HG03432 (cell line): ENCODE data around the gene ALMS1.
"Not testable (repeated sequence)": the region's sequence is repeated elsewhere in the genome, so short reads cannot be mapped to it uniquely, and the experiment has no call there.

Experiments
- ATAC-seq: cut with Tn5 transposase; IDR thresholded peaks from one replicate; pipeline ENCODE4 v1.9.1; 2021; ENCODE audit warnings: mild to moderate bottlenecking, moderate library complexity; ENCODE audit not compliant: unreplicated experiment

ALMS1 gene, protein sequence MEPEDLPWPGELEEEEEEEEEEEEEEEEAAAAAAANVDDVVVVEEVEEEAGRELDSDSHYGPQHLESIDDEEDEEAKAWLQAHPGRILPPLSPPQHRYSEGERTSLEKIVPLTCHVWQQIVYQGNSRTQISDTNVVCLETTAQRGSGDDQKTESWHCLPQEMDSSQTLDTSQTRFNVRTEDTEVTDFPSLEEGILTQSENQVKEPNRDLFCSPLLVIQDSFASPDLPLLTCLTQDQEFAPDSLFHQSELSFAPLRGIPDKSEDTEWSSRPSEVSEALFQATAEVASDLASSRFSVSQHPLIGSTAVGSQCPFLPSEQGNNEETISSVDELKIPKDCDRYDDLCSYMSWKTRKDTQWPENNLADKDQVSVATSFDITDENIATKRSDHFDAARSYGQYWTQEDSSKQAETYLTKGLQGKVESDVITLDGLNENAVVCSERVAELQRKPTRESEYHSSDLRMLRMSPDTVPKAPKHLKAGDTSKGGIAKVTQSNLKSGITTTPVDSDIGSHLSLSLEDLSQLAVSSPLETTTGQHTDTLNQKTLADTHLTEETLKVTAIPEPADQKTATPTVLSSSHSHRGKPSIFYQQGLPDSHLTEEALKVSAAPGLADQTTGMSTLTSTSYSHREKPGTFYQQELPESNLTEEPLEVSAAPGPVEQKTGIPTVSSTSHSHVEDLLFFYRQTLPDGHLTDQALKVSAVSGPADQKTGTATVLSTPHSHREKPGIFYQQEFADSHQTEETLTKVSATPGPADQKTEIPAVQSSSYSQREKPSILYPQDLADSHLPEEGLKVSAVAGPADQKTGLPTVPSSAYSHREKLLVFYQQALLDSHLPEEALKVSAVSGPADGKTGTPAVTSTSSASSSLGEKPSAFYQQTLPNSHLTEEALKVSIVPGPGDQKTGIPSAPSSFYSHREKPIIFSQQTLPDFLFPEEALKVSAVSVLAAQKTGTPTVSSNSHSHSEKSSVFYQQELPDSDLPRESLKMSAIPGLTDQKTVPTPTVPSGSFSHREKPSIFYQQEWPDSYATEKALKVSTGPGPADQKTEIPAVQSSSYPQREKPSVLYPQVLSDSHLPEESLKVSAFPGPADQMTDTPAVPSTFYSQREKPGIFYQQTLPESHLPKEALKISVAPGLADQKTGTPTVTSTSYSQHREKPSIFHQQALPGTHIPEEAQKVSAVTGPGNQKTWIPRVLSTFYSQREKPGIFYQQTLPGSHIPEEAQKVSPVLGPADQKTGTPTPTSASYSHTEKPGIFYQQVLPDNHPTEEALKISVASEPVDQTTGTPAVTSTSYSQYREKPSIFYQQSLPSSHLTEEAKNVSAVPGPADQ (N-terminal part only)

DNA sequence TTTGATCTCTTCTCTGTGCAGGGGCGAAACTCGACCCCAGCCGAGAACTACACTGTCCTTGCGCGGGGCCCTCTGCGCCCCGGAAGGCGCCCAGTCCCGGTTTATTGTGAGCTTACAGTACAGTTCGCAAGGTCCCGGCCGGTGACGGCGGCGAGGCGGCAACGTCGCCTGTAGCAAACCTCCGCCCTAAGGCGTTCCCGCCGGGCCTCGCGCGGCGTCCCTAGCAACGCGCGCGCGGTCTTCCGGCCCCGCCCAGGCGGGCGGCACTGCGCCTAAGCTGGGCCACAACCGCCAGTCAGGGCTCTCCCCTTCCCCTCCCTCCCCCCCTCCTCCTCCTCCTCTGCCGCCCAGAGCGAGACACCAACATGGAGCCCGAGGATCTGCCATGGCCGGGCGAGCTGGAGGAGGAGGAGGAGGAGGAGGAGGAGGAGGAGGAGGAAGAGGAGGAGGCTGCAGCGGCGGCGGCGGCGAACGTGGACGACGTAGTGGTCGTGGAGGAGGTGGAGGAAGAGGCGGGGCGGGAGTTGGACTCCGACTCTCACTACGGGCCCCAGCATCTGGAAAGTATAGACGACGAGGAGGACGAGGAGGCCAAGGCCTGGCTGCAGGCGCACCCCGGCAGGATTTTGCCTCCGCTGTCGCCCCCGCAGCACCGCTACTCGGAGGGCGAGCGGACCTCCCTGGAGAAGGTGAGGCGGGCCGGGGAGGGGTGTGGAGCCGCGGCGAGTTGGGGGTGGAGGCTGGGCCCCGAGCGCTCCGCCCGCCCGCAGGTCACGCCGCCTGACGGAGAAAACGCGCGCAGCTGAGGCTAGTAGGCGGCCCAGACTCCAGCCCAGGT is at the start of gene ALMS1:
Gene ALMS1, plus strand, starts transcription at position 333 of the 838 bp plus-strand sequence. Its CDS starts 33 bp downstream, at position 366.
- ATAC-seq = peak; percentile 90

- no peak for ATAC-seq
Measured at GRCh38 chr2:73337828-73338227, 47.8 kb upstream of the ALMS1 start.

- no peak for ATAC-seq
Measured at GRCh38 chr2:73339201-73339600, 46.4 kb upstream of the ALMS1 start.

DNA sequence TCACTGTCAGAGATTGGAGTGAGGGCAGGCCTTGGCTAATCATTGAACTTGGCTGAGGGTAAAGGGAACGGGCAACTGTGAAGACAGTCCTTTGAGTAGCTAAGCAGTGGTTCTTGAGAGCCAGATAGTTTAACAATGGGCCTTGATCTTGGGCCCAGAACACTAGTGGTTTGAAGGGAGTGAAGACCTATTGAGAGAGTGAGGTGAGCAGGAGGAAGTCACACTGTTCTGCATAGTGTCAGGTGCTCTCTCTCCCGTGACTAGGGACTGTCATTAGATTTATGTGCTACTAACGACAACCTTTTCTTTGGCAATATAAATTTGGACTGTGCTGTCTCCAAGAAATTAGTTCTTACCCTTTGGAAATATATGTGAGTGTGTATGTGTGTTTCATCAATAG is 44.6 kb upstream of the ALMS1 start:
- ATAC-seq = no peak

DNA sequence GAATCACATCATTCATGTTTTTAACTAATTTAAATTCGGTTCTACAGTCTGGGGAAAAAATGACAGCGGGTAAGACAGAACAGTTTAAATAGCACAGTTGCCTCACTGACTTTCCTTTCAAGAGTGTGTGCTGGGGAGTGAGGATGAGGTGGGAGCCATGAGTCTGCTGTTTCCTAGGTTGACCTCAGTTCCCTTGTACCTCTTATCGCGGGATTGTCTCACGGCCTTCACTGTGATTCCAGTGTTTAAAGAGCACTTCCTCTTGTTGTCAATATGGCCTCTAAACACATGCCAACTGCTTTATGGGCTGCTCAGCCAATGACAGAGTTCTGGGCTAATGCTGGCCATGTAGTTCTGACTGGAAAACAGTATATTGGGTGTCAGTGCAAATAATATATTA is 41.6 kb upstream of the ALMS1 start:
- ATAC-seq = no peak

- ATAC-seq = not testable (repeated sequence)
Measured at GRCh38 chr2:73344747-73345146, 40.9 kb upstream of the ALMS1 start.

DNA sequence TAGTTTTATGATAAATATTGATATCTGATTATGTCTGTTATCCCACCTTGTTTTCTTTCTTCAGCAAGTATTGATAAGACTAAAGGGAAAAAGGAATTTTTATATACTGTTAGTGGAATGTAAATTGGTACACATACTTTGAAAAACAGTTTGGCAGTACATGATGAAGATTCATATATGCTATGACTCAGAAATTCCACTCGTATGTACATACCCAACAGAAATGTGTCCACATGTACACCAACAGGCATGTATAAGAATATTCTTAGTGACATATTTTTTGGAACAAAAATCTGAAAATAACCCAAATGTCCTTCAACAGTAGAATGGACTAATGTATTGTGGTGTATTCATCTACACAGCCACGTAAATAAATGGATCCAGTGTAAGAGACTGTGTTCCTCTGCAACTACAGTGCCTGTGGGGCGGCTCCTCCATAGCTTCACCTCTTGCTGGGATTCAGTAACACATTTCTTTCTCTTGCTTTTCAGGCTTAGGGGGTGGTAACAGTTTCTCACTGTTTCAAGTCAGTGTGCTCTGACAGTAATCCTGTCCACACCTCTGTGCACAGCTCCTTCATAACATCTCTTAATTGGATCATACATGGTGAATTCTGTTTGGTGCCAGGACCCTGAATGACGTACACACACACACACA is 35.5 kb upstream of the ALMS1 start:
- no peak for ATAC-seq

GRCh38 chr2:73356097-73356496 is 29.5 kb upstream of the ALMS1 start:
- ATAC-seq = no peak

- no peak for ATAC-seq
Measured at GRCh38 chr2:73359915-73360697, 25.5 kb upstream of the ALMS1 start.

DNA sequence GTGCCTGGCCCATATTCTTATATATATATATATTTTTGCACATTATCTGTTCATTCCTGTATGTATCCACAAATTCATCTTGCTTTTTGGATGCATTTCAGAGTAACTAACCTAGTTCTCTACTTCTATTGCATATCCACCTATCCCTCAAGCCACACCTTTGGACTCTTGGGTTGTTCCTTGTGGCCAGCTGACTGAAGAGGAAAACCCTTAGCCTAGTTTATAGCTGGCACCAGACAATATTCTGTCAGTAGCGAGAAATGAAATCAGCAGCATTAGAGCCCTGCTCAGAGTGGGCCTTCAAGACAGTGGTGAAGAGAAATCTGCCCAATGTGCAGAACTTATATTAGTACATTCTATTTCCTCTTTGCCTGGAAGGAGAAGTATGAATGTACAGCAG is 19.6 kb upstream of the ALMS1 start:
- ATAC-seq = no peak

GRCh38 chr2:73368781-73369180 is 16.9 kb upstream of the ALMS1 start:
- no peak for ATAC-seq

DNA sequence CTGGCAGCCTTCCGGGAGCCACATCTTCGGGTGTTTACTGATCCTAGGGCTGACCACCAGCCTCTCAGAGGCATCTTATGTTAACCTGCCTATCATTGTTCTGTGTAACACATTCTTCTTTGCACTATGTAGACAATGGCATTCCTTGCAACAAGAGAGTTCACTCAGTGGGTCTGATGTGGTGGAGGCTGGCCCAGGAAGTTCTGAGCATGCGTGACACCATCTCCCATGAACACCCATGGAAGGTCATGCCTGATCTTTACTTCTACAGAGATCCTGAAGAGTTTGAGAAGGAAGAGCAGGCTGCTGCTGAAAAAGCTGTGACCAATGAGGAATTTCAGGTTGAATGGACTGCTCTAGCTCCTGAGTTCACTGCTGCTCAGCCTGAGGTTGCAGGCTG is 15.3 kb upstream of the ALMS1 start:
- no peak for ATAC-seq

- no peak for ATAC-seq
Measured at GRCh38 chr2:73373344-73373743, 12.3 kb upstream of the ALMS1 start.

DNA sequence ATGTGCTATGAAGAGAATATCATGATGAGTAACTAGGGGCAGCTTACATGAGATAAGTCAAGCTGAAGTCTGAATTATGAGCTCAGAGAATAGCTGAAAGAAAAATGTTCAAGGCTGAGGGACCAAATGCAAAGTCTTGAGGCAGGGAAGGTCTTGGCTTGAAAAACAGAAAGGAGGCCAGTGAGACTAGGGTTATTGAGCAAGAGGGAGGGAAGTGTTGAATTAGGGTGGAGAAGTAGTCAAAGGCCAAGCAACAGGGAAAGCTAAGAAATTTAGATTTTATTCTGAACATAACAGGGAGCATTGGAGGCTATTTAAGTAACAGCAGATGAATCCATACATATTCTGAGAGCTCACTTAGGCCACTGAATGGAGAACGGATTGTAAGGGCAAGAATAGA is 11.4 kb upstream of the ALMS1 start:
- ATAC-seq = no peak

GRCh38 chr2:73376681-73377080 is 9.0 kb upstream of the ALMS1 start:
- ATAC-seq = no peak

- no peak for ATAC-seq
Measured at GRCh38 chr2:73383036-73383435, 2.6 kb upstream of the ALMS1 start.

- no peak for ATAC-seq
Measured at GRCh38 chr2:73385123-73385503, 523 bp upstream of the ALMS1 start.

DNA sequence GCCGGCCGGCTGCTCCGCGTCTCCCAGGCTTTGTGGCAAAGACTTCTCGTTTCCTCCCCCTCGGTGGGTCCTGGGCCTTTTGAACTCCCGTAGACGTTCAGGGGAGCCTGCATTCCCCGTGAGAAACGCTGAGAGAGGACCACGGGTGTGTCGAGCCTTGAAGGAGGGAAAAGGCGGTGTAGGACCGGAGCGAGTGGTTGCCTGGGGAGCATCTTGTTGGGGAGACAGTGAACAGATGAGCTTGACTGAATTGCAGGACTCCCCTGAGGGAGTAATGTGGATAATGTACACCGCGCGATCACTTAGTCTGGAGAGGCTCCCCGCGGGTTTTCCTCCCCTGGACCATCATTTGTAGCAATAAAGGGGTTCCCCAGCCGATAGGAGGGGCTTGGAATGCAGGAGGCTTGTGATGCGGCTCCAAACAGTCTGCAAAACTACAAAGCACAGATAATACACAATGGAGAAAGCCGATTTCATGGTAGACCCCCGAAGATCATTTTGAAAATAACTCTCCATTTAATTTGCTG is 769 bp downstream of the ALMS1 start:
- peak; percentile 11 for ATAC-seq
